SK-N-SH (cell line): Measurements from ENCODE around the gene ACOT7. TPM values are rescaled to one million over a fixed set of nuclear protein-coding genes. Genes with fewer than 3 reads are reported as not detected.
A peak's percentile ranks its signal among the peaks of the same experiment; 100 is the strongest.

ENCODE experiments used
- CTCF ChIA-PET: fragments of 300-600, 350-600 bp; formaldehyde crosslinking; extraction: SDS; loops from one replicate; lab custom pipeline; 2021; lab: Yijun Ruan, JAX
- POLR2A ChIA-PET: fragments of 350-600 bp; sonication (Branson Sonifier 250); formaldehyde crosslinking; extraction: SDS; loops from one replicate; lab custom pipeline; 2020; ENCODE audit warnings: antibody characterized with exemption, inconsistent platforms; lab: Yijun Ruan, JAX
- DNase-seq: peaks from one replicate; pipeline ENCODE4 v3.0.0; 2012
- H2AFZ ChIP-seq: fragments of 200-600 bp; sonication (generic); 2 replicates; pipeline ENCODE4 v1.8.1; 2016; ENCODE audit warnings: antibody characterized with exemption, mild to moderate bottlenecking, low read depth
- H3F3A ChIP-seq: fragments of 200-600 bp; sonication (generic); replicated peaks from 2 replicates; pipeline ENCODE3; 2016; ENCODE audit warnings: antibody characterized with exemption, mild to moderate bottlenecking; ENCODE audit not compliant: insufficient read depth
- H3K27ac ChIP-seq, 2 experiments: fragments of 200-500 bp in 1 of 2; fragments of 200-600 bp in 1 of 2; sonication (Bioruptor generic) in 1 of 2; sonication (generic), shearing (Covaris generic) in 1 of 2; 2 replicates each; pipeline versions ENCODE4 v1.5.1 to v1.6.1; 2014 to 2016; ENCODE audit warnings: low read depth in 2 of 2, inconsistent platforms in 1 of 2, low read length in 1 of 2, mild to moderate bottlenecking in 1 of 2, mixed read lengths in 1 of 2
- H3K27me3 ChIP-seq: fragments of 200-600 bp; sonication (generic), shearing (Covaris generic); 2 replicates; pipeline ENCODE4 v1.6.1; 2016; ENCODE audit warnings: mixed run types; ENCODE audit not compliant: insufficient read depth
- H3K36me3 ChIP-seq, 2 experiments: fragments of 200-500 bp in 1 of 2; fragments of 200-600 bp in 1 of 2; sonication (Bioruptor generic) in 1 of 2; sonication (generic) in 1 of 2; replicated peaks in 1 of 2; 2 replicates each; pipeline versions ENCODE3 to v1.5.1; 2014 to 2016; ENCODE audit warnings: low read length in 1 of 2, mild to moderate bottlenecking in 1 of 2; ENCODE audit not compliant: insufficient read depth in 2 of 2, control insufficient read depth in 1 of 2
- H3K4me1 ChIP-seq, 2 experiments: fragments of 200-500 bp in 1 of 2; fragments of 200-600 bp in 1 of 2; sonication (Bioruptor generic) in 1 of 2; sonication (generic), shearing (Covaris generic) in 1 of 2; 2 replicates each; pipeline versions ENCODE4 v1.5.1 to v1.6.1; 2014 to 2016; ENCODE audit warnings: low read depth in 1 of 2, low read length in 1 of 2, mixed run types in 1 of 2; ENCODE audit not compliant: insufficient read depth in 2 of 2, control insufficient read depth in 1 of 2
- H3K4me2 ChIP-seq: fragments of 200-600 bp; sonication (generic), shearing (Covaris generic); 2 replicates; pipeline ENCODE4 v1.6.1; 2017; ENCODE audit warnings: mixed run types
- H3K4me3 ChIP-seq, 2 experiments: fragments of 200-500 bp in 1 of 2; fragments of 200-600 bp in 1 of 2; sonication (Bioruptor generic) in 1 of 2; sonication (generic), shearing (Covaris generic) in 1 of 2; 2 replicates each; pipeline versions ENCODE4 v1.5.1 to v1.8.1; 2014 to 2016; ENCODE audit warnings: low read depth in 2 of 2, inconsistent platforms in 1 of 2, low read length in 1 of 2, mild to moderate bottlenecking in 1 of 2, mixed read lengths in 1 of 2, moderate library complexity in 1 of 2
- H3K79me2 ChIP-seq: fragments of 200-600 bp; sonication (generic); 2 replicates; pipeline ENCODE4 v1.8.1; 2017; ENCODE audit warnings: mild to moderate bottlenecking; ENCODE audit not compliant: insufficient read depth
- H3K9ac ChIP-seq: fragments of 200-600 bp; sonication (generic); 2 replicates; pipeline ENCODE4 v1.6.1; 2017; ENCODE audit warnings: mixed run types
- H3K9me2 ChIP-seq: fragments of 200-600 bp; sonication (generic); 2 replicates; pipeline ENCODE4 v1.6.1; 2017; ENCODE audit warnings: mixed run types
- H3K9me3 ChIP-seq: fragments of 200-600 bp; sonication (generic); 2 replicates; pipeline ENCODE4 v1.6.1; 2017; ENCODE audit warnings: mixed run types, mild to moderate bottlenecking, moderate library complexity
- H4K20me1 ChIP-seq: fragments of 200-600 bp; sonication (generic); 2 replicates; pipeline ENCODE4 v1.6.1; 2017; ENCODE audit warnings: mild to moderate bottlenecking, mixed run types; ENCODE audit not compliant: insufficient read depth
- CHD2 ChIP-seq: fragments of 150-350 bp; IDR thresholded peaks from 2 replicates; pipeline ENCODE4 v1.6.1; 2018; ENCODE audit warnings: low read length; ENCODE audit not compliant: partially characterized antibody
- ELF1 ChIP-seq: IDR thresholded peaks from 2 replicates; pipeline ENCODE4 v1.4.0; 2012
- EP300 ChIP-seq, 2 experiments: IDR thresholded peaks; 2 replicates each; pipeline versions ENCODE4 v1.4.0 to v1.6.1; 2012; ENCODE audit warnings: borderline replicate concordance in 1 of 2, low read depth in 1 of 2, low read length in 1 of 2
- EZH2phosphoT487 ChIP-seq: fragments of 200-600 bp; sonication (generic); IDR thresholded peaks from 2 replicates; pipeline ENCODE4 v1.6.1; 2017; ENCODE audit warnings: low read depth, mixed run types, mild to moderate bottlenecking, antibody characterized with exemption, moderate library complexity, borderline replicate concordance
- FOSL2 ChIP-seq: IDR thresholded peaks from 2 replicates; pipeline ENCODE4 v1.4.0; 2012; ENCODE audit warnings: low read depth, mild to moderate bottlenecking, moderate library complexity, borderline replicate concordance
- FOXJ3 ChIP-seq: sonication (generic); formaldehyde crosslinking; IDR thresholded peaks from 2 replicates; pipeline ENCODE4 v1.5.1; 2020; ENCODE audit warnings: mild to moderate bottlenecking, missing genetic modification reagents
- FOXM1 ChIP-seq: IDR thresholded peaks from 2 replicates; pipeline ENCODE4 v1.4.0; 2012; ENCODE audit warnings: low read depth, mild to moderate bottlenecking
- GABPA ChIP-seq: IDR thresholded peaks from 2 replicates; pipeline ENCODE4 v1.4.0; 2012; ENCODE audit warnings: low read depth, mild to moderate bottlenecking
- GATA2 ChIP-seq: sonication (generic); formaldehyde crosslinking; IDR thresholded peaks from 2 replicates; pipeline ENCODE4 v1.5.0; 2020; ENCODE audit warnings: mild to moderate bottlenecking, missing genetic modification reagents
- MXI1 ChIP-seq: IDR thresholded peaks from 2 replicates; pipeline ENCODE4 v1.6.1; 2012; ENCODE audit warnings: mild to moderate bottlenecking, low read depth, low read length, improper control_type of control experiment
- NRF1 ChIP-seq: IDR thresholded peaks from 2 replicates; pipeline ENCODE4 v1.6.1; 2012; ENCODE audit warnings: low read depth, mild to moderate bottlenecking, low read length
- POLR2AphosphoS5 ChIP-seq: IDR thresholded peaks from 2 replicates; pipeline ENCODE4 v1.6.1; 2012; ENCODE audit warnings: low read depth, low read length
- RAD21 ChIP-seq: IDR thresholded peaks from 2 replicates; pipeline ENCODE4 v1.6.1; 2012; ENCODE audit warnings: mild to moderate bottlenecking, low read length
- RFX5 ChIP-seq: IDR thresholded peaks from 2 replicates; pipeline ENCODE4 v1.6.1; 2012; ENCODE audit warnings: mild to moderate bottlenecking, improper control_type of control experiment, low read length
- RXRA ChIP-seq: IDR thresholded peaks from 2 replicates; pipeline ENCODE4 v1.4.0; 2012; ENCODE audit warnings: low read depth, mild to moderate bottlenecking, borderline replicate concordance
- SIN3A ChIP-seq: IDR thresholded peaks from 2 replicates; pipeline ENCODE4 v1.6.1; 2012; ENCODE audit warnings: low read depth, mild to moderate bottlenecking, low read length, moderate library complexity, borderline replicate concordance
- WGBS: methylation state at CpG from one replicate; pipeline ENCODE4 v1.1.6; 2017; ENCODE audit warnings: low lambda C conversion rate; 5-methylcytosine and 5-hydroxymethylcytosine counted together
- polyA plus RNA-seq, 3 experiments: library from polyadenylated mRNA; depleted of rRNA; stranded (reverse); fragments of >200 nt; gene quantifications; 2 replicates each; pipeline ENCODE4 v1.2.3, GENCODE V29; 2012
- TF ChIP-seq, protein P1 (sequence below): fragments of 150-350 bp; IDR thresholded peaks from 2 replicates; pipeline ENCODE4 v1.6.1; 2016; ENCODE audit warnings: mild to moderate bottlenecking, low read depth, low read length

ACOT7 gene
- polyA plus RNA-seq, 1 of the 3 experiments (the other 2 are of a cell fraction), result 289 TPM

DNA sequence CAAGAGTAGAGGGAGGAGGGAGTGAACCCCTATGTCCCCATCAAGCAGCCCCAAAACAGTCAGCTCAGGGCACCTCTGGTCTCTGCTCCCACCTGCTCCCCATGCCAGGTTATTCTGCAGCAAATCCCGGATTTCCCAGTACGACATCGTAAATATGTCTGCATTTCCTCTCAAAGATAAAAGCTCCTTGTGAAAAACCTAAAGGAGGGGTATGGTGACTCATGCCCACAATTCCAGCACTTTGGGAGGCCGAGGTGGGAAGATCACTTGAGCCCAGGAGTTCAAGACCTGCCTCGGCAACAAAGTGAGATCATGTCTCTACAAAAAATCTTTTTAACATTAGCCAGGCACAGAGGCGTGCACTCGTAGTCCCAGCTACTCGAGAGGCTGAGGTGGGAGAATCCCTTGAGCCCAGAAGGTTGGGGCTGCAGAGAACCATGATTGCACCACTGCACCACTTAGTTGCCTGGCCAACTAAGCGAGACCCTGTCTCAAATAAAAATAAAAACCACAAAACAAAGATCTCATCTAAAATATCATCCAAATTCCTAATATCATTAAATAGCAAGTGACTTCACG lies 7.1 kb downstream of the ACOT7 start:
- no peak for DNase-seq
- peaks cover 0 to 24% of the 10 kb centered on the region in 2 experiments; a peak in 2 of 4 replicates for H3K4me1 ChIP-seq
- ChIA-PET CTCF (interaction anchor here (0.9 to 8.1 kb wide), 6 partner anchors 19 to 140 kb away, joined by 3 to 39 read pairs (median 4); no protein-coding TSS in a partner anchor), POLR2A (interaction anchor here (2.4 kb wide), 1 partner anchor 32 kb away, joined by 9 read pairs; no protein-coding TSS in a partner anchor)
- H3K27me3 ChIP-seq, result no peaks in the 10 kb centered on the region
- H3F3A ChIP-seq, result peaks cover 15% of the 10 kb centered on the region
- peak overlapping the region; percentile 83 for H3K4me2 ChIP-seq
- peak overlapping the region; percentile 55; the same call in 1 of the 2 replicates for H2AFZ ChIP-seq
- H3K9ac ChIP-seq, result peak overlapping the region; percentile 64
- H4K20me1 ChIP-seq, result no peaks in the 10 kb centered on the region
- TF ChIP-seq RXRA, result no peak
- TF ChIP-seq FOSL2, result peak; percentile 43; the same call in 1 of the 2 replicates
- H3K4me3 ChIP-seq, result peak overlapping the region; percentile 45 to 66; a peak in 2 of 4 replicates
- no peaks in the 10 kb centered on the region for H3K9me2 ChIP-seq
- H3K79me2 ChIP-seq, result peaks cover 96% of the 10 kb centered on the region
- WGBS, result 49% methylated on average over 10 of the region's 10 CpGs
- no peaks in the 10 kb centered on the region for H3K9me3 ChIP-seq
- H3K36me3 ChIP-seq, result no peaks in the 10 kb centered on the region
- peak overlapping the region; percentile 73 to 93 for H3K27ac ChIP-seq

- peaks cover 96% of the 10 kb centered on the region for H3K79me2 ChIP-seq
- H3K27ac ChIP-seq, result peak overlapping the region; percentile 73 to 93
- no peak for TF ChIP-seq FOXM1
- peak in 1 of 2 experiments; percentile 69; a peak in 2 of 4 replicates for TF ChIP-seq EP300 (IDR thresholded peaks at IDR 0.05; ENCODE audit: borderline replicate concordance in 1 of 2, low read depth in 1 of 2, low read length in 1 of 2)
- TF ChIP-seq MXI1, result peak; percentile 68
- 0 out of 2 replicates have a peak, but pooled peaks have one; percentile 43 for TF ChIP-seq RFX5
- TF ChIP-seq ELF1, result 0 out of 2 replicates have a peak, but pooled peaks have one; percentile 19
- peak; percentile 26; the same call in 1 of the 2 replicates for TF ChIP-seq GATA2
- no peak for TF ChIP-seq RAD21
- peak; percentile 74; the same call in 1 of the 2 replicates for TF ChIP-seq FOXJ3 (CRISPR knock-in tag)
- TF ChIP-seq SIN3A, result 0 out of 2 replicates have a peak, but pooled peaks have one; percentile 11
- peak; percentile 78 for TF ChIP-seq GABPA
- TF ChIP-seq CHD2, result peak; percentile 94
- no peak for TF ChIP-seq NRF1
- TF ChIP-seq POLR2AphosphoS5, result peak; percentile 51
- TF ChIP-seq EZH2phosphoT487, result no peak
- TF ChIP-seq, protein P1, sequence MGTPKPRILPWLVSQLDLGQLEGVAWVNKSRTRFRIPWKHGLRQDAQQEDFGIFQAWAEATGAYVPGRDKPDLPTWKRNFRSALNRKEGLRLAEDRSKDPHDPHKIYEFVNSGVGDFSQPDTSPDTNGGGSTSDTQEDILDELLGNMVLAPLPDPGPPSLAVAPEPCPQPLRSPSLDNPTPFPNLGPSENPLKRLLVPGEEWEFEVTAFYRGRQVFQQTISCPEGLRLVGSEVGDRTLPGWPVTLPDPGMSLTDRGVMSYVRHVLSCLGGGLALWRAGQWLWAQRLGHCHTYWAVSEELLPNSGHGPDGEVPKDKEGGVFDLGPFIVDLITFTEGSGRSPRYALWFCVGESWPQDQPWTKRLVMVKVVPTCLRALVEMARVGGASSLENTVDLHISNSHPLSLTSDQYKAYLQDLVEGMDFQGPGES, result no peak
- 12% methylated on average over 8 of the region's 22 CpGs for whole genome bisulfite sequencing
- POLR2A ChIA-PET, result interaction anchor here (1.0 to 2.4 kb wide), 5 partner anchors 9 to 147 kb away, joined by 3 to 19 read pairs (median 3); partner anchors contain the start of gene ACOT7
- peaks cover 15% of the 10 kb centered on the region for H3F3A ChIP-seq
- H3K4me3 ChIP-seq, result peak overlapping the region; percentile 45 to 66
- DNase-seq, result peak; percentile 93
- H3K9me3 ChIP-seq, result no peaks in the 10 kb centered on the region
- peak overlapping the region; percentile 55; the same call in 1 of the 2 replicates for H2AFZ ChIP-seq
- H4K20me1 ChIP-seq, result no peaks in the 10 kb centered on the region
- H3K9me2 ChIP-seq, result no peaks in the 10 kb centered on the region
- H3K9ac ChIP-seq, result peak overlapping the region; percentile 64
- CTCF ChIA-PET, result interaction anchor here (0.9 to 8.1 kb wide), 15 partner anchors 11 to 140 kb away, joined by 3 to 39 read pairs (median 5); no protein-coding TSS in a partner anchor
- H3K4me1 ChIP-seq, result peaks cover 0 to 24% of the 10 kb centered on the region in 2 experiments; a peak in 2 of 4 replicates
- H3K36me3 ChIP-seq, result no peaks in the 10 kb centered on the region
- H3K4me2 ChIP-seq, result peak overlapping the region; percentile 83
- H3K27me3 ChIP-seq, result no peaks in the 10 kb centered on the region
These were observed 7.9 kb downstream of the ACOT7 start for GRCh38 chr1:6385488-6386191.
